Caki2 (cell line): ENCODE measurements around the gene TMEM190. TPM values are rescaled to one million over a fixed set of nuclear protein-coding genes. Genes with fewer than 3 reads are reported as not detected.
"Not testable (repeated sequence)": the region's sequence is repeated elsewhere in the genome, so short reads cannot be mapped to it uniquely, and the experiment has no call there.

ENCODE experiments used
- DNase-seq: peaks from one replicate; pipeline ENCODE4 v3.0.0-alpha.2; 2015; ENCODE audit warnings: low read depth
- in situ Hi-C: cut with HindIII; loops from 2 replicates; pipeline ENCODE4 v1.10.0; 2016; ENCODE audit warnings: low sequenced_read_pairs, low pct_unique_long_range_greater_than_20kb, mixed read lengths
- total RNA-seq: library from RNA; depleted of rRNA; stranded (reverse); fragments of >200 nt; shearing (Covaris generic); gene quantifications from 2 replicates; pipeline ENCODE4 v1.2.3, GENCODE V29; 2014; ENCODE audit warnings: low replicate concordance; rRNA removed

The TMEM190 gene
- not detected in 2 replicates for total RNA-seq

GRCh38 chr19:55376241-55376933, at the start of gene TMEM190:
Gene TMEM190, plus strand, starts transcription at chr19:55376826. Its CDS starts 28 bp downstream, at chr19:55376854.
- DNase-seq = no peak
- in situ Hi-C loops = no loop called here

- DNase-seq, in situ Hi-C loops: not testable (repeated sequence)
Observed at GRCh38 chr19:55328774-55329318, 47.8 kb upstream of the TMEM190 start.

DNA sequence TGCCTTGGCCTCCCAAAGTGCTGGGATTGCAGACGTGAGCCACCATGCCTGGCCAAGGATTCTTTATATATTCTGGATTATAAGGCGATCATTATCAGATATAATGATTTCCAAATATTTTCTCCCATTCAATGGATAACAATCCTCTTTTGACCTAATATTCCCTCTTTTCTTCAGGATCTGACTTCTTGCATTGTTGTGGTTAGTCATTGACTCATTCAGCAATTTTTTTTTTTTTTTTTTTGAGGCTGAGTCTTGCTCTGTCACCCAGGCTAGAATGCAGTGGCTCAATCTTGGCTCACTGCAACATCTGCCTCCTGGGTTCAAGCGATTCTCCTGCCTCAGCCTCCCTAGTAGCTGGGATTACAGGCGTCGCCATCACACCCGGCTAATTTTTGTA, 46.8 kb upstream of the TMEM190 start:
- DNase-seq = peak; percentile 50
- in situ Hi-C loops = not testable (repeated sequence)

GRCh38 chr19:55333870-55334269, 42.8 kb upstream of the TMEM190 start:
- in situ Hi-C loops = no loop called here
- peak; percentile 84 for DNase-seq

- in situ Hi-C loops = no loop called here
- DNase-seq = no peak
Observed at GRCh38 chr19:55336101-55336500, 40.5 kb upstream of the TMEM190 start.

DNA sequence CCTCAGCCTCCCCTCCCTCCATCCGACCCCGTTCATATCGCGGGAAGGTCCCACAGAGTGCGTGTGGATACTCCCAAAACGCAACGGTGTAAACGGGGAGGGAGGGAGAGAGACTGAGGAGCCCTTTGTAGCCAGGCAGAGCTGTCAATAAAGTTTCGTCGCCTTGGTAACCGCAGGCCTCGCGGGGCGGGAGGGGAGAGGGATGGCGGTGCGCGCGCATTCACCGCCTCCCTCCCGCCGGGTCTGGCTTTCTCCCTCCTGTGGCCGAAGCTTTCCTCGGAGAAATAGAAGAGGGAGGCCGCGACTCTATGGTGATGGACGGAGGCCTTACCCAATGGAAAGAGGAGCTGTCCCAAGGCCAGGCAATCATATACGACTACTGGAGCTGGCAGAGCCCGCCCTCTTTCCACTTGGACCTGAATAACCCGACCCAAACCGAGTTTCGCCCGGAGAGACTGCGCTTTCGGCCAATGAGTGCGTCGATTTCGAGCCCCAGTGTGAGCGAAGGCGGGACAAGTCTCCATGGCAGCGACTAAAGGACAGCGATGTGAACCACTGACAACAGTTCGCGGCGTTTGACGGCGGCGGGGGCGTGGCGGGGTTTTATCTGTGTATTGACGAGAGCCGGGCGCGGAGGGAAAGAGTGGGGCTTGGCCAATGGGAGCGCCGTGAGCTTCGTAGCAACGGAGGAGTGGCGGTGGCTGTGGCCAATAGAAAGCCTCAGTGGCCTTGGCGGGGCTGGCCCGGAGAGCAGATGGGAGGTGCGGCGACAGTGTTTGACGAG, 37.3 kb upstream of the TMEM190 start, which contains the start of gene KMT5C:
KMT5C (plus strand) TSS at position 772 of the 784 bp plus-strand sequence. CDS start 2,061 bp downstream, outside the sequence.
- in situ Hi-C loops = no loop called here
- peak; percentile 100 for DNase-seq

- in situ Hi-C loops = loop anchor here (10.0 kb wide), 1 partner anchor 45 kb away; no protein-coding TSS in a partner anchor
- no peak for DNase-seq
Observed at GRCh38 chr19:55339889-55340783, 36.5 kb upstream of the TMEM190 start.

DNA sequence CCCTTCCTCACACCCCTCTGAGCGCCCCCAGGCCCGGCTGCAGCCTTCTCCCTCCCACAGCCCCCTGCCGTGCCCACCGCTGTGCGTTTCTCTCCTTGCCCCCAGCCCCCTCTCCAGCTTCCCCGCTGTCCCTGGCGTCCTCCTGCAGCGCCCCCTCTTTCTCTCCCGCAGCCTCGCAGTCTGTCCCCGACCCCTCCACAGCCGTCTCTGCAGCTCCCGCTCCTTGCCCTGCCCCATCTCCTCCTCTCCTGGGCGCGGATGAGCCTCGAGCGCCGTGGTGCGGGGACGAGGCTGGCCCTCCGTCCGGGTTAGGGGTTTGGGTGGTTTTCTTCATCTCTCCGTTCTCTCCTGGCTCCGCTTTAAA, 35.9 kb upstream of the TMEM190 start:
- in situ Hi-C loops = loop anchor here (10.0 kb wide), 1 partner anchor 46 kb away; no protein-coding TSS in a partner anchor

DNA sequence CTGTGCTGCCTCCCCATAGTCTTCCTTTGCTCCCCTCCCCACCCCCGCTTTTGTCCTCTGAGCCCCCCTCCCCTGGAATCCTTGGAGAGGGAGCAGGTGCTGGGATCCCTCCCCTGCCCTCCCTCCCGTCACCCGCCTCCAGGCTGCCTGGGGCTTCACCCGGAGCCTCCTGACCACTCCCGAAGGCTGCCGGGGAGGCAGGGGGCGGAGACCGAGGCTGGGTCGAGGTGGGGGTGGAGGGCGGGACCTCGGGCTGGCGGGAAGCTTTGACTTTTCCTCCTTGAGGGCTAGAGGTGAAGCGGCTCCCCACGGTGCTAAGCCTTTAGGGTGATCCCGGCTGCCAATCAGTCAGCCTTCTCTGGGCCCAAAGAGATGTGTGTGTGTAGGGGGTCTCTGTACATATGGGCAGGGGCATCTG, 35.4 kb upstream of the TMEM190 start:
- DNase-seq = peak; percentile 26
- in situ Hi-C loops = loop anchor here (10.0 kb wide), 1 partner anchor 46 kb away; no protein-coding TSS in a partner anchor

More for the DNA sequence above, 35.9 kb upstream of the TMEM190 start:
- DNase-seq = no peak

- no peak for DNase-seq
- in situ Hi-C loops = loop anchor here (10.0 kb wide), 1 partner anchor 47 kb away; no protein-coding TSS in a partner anchor
Observed at GRCh38 chr19:55341595-55342531, 34.8 kb upstream of the TMEM190 start.

DNA sequence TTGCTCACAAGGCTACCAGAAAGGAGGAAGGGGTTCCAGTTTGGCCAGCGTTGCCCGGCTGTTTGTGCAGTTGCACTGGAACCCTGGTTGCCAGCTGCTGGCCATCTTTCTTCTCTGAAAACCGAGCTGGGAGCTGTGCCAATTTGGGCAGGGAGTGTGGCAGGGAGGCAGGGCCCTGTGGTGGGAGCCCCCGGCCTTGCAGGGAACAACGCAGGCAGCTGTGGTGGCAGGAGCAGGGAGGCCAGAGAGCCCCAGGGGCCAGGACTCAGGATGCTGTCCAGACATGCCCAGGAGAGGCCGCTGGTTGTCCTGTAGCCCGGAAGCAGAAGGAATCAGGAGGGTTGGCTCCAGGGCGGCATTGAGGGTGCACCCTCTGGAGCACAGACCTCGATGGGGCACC, 32.2 kb upstream of the TMEM190 start:
- no peak for DNase-seq
- in situ Hi-C loops = loop anchor here (10.0 kb wide), 1 partner anchor 50 kb away; no protein-coding TSS in a partner anchor

GRCh38 chr19:55345101-55345817, 31.4 kb upstream of the TMEM190 start:
- in situ Hi-C loops = loop anchor here (10.0 kb wide), 1 partner anchor 50 kb away; no protein-coding TSS in a partner anchor
- DNase-seq = no peak

GRCh38 chr19:55345818-55346724, 30.6 kb upstream of the TMEM190 start:
- in situ Hi-C loops = loop anchor here (10.0 kb wide), 1 partner anchor 51 kb away; no protein-coding TSS in a partner anchor

GRCh38 chr19:55346725-55347441, 29.7 kb upstream of the TMEM190 start:
- in situ Hi-C loops = loop anchor here (10.0 kb wide), 1 partner anchor 52 kb away; no protein-coding TSS in a partner anchor
- no peak for DNase-seq

More at GRCh38 chr19:55345818-55346724, 30.6 kb upstream of the TMEM190 start:
- peak; percentile 71 for DNase-seq
